Suprapubic skin (tissue), 4 donors: ENCODE results near the gene SLFN12L. TPM values are rescaled to one million over a fixed set of nuclear protein-coding genes. Genes with fewer than 3 reads are reported as not detected.
A peak's percentile ranks its signal among the peaks of the same experiment; 100 is the strongest.

Experiments
- DNase-seq, 2 donors: peaks; one replicate each; pipeline ENCODE4 v3.0.0-alpha.2; 2019; ENCODE audit warnings: low spot score in 2 of 2
- H3K27ac ChIP-seq: fragments of 200-600 bp; sonication (generic); one replicate; pipeline ENCODE4 v1.5.1; 2019
- H3K27me3 ChIP-seq: fragments of 200-600 bp; sonication (generic); one replicate; pipeline ENCODE4 v1.5.1; 2019
- H3K36me3 ChIP-seq: fragments of 200-600 bp; sonication (generic); one replicate; pipeline ENCODE4 v1.5.1; 2019
- H3K4me1 ChIP-seq: fragments of 200-600 bp; sonication (generic); one replicate; pipeline ENCODE4 v1.5.1; 2019
- H3K4me3 ChIP-seq: fragments of 200-600 bp; sonication (generic); one replicate; pipeline ENCODE4 v1.5.1; 2019; ENCODE audit warnings: mild to moderate bottlenecking
- H3K9me3 ChIP-seq: fragments of 200-600 bp; sonication (generic); one replicate; pipeline ENCODE4 v1.5.1; 2019
- CTCF ChIP-seq, 2 donors: fragments of 200-600 bp in 1 of 2; fragments of 450-650 bp in 1 of 2; sonication (generic) in 1 of 2; IDR thresholded peaks; one replicate each; pipeline ENCODE4 v1.5.1; 2016 to 2019; ENCODE audit warnings: antibody characterized with exemption in 2 of 2, mild to moderate bottlenecking in 1 of 2, moderate library complexity in 1 of 2
- EP300 ChIP-seq: sonication (generic); formaldehyde crosslinking; IDR thresholded peaks from one replicate; pipeline ENCODE4 v1.6.1; 2017; ENCODE audit warnings: antibody characterized with exemption
- POLR2A ChIP-seq, 2 donors: fragments of 450-650 bp; IDR thresholded peaks; one replicate each; pipeline ENCODE4 v1.6.1; 2017; ENCODE audit warnings: antibody characterized with exemption in 2 of 2, mild to moderate bottlenecking in 2 of 2, moderate library complexity in 2 of 2
- POLR2AphosphoS5 ChIP-seq, 3 donors: sonication (generic); formaldehyde crosslinking; IDR thresholded peaks; one replicate each; pipeline ENCODE4 v1.6.1; 2017; ENCODE audit warnings: antibody characterized with exemption in 3 of 3
- WGBS: methylation state at CpG from one replicate; pipeline ENCODE4 v1.1.5; 2018; 5-methylcytosine and 5-hydroxymethylcytosine counted together
- total RNA-seq, 4 donors: library from RNA; depleted of rRNA; stranded (reverse); fragments of >200 nt; gene quantifications; one replicate each; pipeline ENCODE4 v1.1.0, GENCODE V29; 2016

The SLFN12L gene
- total RNA-seq, 4 donors from 2014 or later, result 0.39 to 1.6 (median 0.99) TPM

- DNase-seq, result peak in 1 of 2 donors; percentile 69
- H3K4me3 ChIP-seq, result peak within 1 kb of the TSS; percentile 61
- WGBS, result 10% methylated on average over 22 of the region's 22 CpGs
- TF ChIP-seq CTCF (IDR thresholded peaks at IDR 0.05), result no peak
- TF ChIP-seq POLR2A (IDR thresholded peaks at IDR 0.05), result no peak
- TF ChIP-seq POLR2AphosphoS5 (IDR thresholded peaks at IDR 0.05), result no peak
- TF ChIP-seq EP300, result no peak
- no peaks in the 10 kb centered on the region for H3K27me3 ChIP-seq
- peak within 1 kb of the TSS; percentile 80 for H3K27ac ChIP-seq
- no peaks in the 10 kb centered on the region for H3K9me3 ChIP-seq
- no peaks in the 10 kb centered on the region for H3K36me3 ChIP-seq
- H3K4me1 ChIP-seq, result peaks cover 23% of the 10 kb centered on the region
Observed at GRCh38 chr17:35432176-35433074, 105.1 kb downstream of the SLFN12L start, which contains the start of gene SLFN12. Gene SLFN12 (minus strand): TSS chr17:35432500. CDS start chr17:35423028, 9,472 bp downstream.

GRCh38 chr17:35429702-35430101, 107.8 kb downstream of the SLFN12L start:
- H3K27me3 ChIP-seq, result no peaks in the 10 kb centered on the region
- no peak for DNase-seq

DNA sequence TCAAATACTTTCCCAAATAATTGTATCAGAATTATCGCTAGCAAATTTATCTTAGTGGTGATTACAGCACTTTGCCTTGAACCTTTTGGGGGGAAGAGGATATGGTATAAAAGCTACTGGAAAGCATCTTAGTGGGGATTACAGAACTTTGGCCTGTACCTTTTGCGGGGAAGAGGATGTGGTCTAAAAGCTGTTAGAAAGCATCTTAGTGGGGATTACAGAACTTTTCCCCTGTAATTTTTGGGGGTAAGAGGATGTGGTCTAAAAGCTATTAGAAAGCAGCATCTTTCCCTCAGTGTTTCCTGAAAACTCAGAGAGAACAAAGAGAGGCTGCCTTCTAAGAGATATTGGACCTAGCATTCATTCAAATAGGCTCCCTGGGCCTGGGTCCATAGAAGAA, 109.2 kb downstream of the SLFN12L start:
- Histone ChIP-seq H3K9me3 (no peaks in the 10 kb centered on the region), H3K27me3 (no peaks in the 10 kb centered on the region), H3K4me1 (peaks cover 15% of the 10 kb centered on the region), H3K4me3 (no peak overlapping the region), H3K27ac (no peak overlapping the region), H3K36me3 (no peaks in the 10 kb centered on the region)
- 94% methylated on average over 2 of the region's 2 CpGs for WGBS
- no peak for DNase-seq
- TF ChIP-seq POLR2A (IDR thresholded peaks at IDR 0.05), result no peak
- TF ChIP-seq POLR2AphosphoS5 (IDR thresholded peaks at IDR 0.05), result no peak
- no peak for TF ChIP-seq CTCF (IDR thresholded peaks at IDR 0.05)
- no peak for TF ChIP-seq EP300

More at GRCh38 chr17:35429702-35430101, 107.8 kb downstream of the SLFN12L start:
- 92% methylated on average over 2 of the region's 2 CpGs for WGBS
- Histone ChIP-seq H3K27ac (no peak overlapping the region), H3K4me3 (no peak overlapping the region), H3K9me3 (no peaks in the 10 kb centered on the region), H3K36me3 (no peaks in the 10 kb centered on the region), H3K4me1 (peaks cover 23% of the 10 kb centered on the region)
- TF ChIP-seq POLR2AphosphoS5 (IDR thresholded peaks at IDR 0.05), result no peak
- TF ChIP-seq EP300, result no peak
- no peak for TF ChIP-seq POLR2A (IDR thresholded peaks at IDR 0.05)
- TF ChIP-seq CTCF (IDR thresholded peaks at IDR 0.05), result no peak

- Histone ChIP-seq H3K27ac (no peak overlapping the region), H3K36me3 (peaks cover 5% of the 10 kb centered on the region), H3K27me3 (no peaks in the 10 kb centered on the region), H3K4me1 (no peaks in the 10 kb centered on the region), H3K9me3 (no peaks in the 10 kb centered on the region), H3K4me3 (no peak overlapping the region)
- 93% methylated on average over 4 of the region's 4 CpGs for WGBS
- no peak for DNase-seq
- TF ChIP-seq EP300, result no peak
- no peak for TF ChIP-seq POLR2A (IDR thresholded peaks at IDR 0.05)
- TF ChIP-seq CTCF (IDR thresholded peaks at IDR 0.05), result no peak
Observed at GRCh38 chr17:35423761-35424160, 113.7 kb downstream of the SLFN12L start.

Other genes with a start within 250 kb of the SLFN12L start
- gene SLFN11, start 164.1 kb downstream of the SLFN12L start, total RNA-seq, result 10 to 100 TPM in 1 of 4 donors, 1 to 10 TPM in 3; 3.4 to 10.7 (median 5.0) TPM
- gene SLFN12, start 105.2 kb downstream of the SLFN12L start, total RNA-seq, result 1 to 10 TPM in 3 of 4 donors, under 1 TPM in 1; 0.62 to 5.6 (median 1.8) TPM
- gene SLFN13, start 88.9 kb downstream of the SLFN12L start, total RNA-seq, result 1 to 10 TPM; 2.2 to 7.8 (median 6.0) TPM
- not detected for gene SLFN14, start 23.1 kb upstream of the SLFN12L start, total RNA-seq
- 1 to 10 TPM; 4.0 to 9.3 (median 5.7) TPM for gene PEX12, start 40.9 kb upstream of the SLFN12L start, total RNA-seq
- 10 to 100 TPM; 41.3 to 50.0 (median 45.3) TPM for gene AP2B1, start 49.6 kb upstream of the SLFN12L start, total RNA-seq
- gene RASL10B, start 194.0 kb upstream of the SLFN12L start, total RNA-seq, result 1 to 10 TPM in 3 of 4 donors, under 1 TPM in 1; 0.94 to 2.5 (median 1.9) TPM
- under 1 TPM in 2 of 4 donors, not detected in 2; 0.24 to 0.49 TPM for gene GAS2L2, start 215.6 kb upstream of the SLFN12L start, total RNA-seq
- gene C17orf50, start 223.2 kb upstream of the SLFN12L start, total RNA-seq, result not detected